ENCODE measurements around the gene AWAT1. TPM values are rescaled to one million over a fixed set of nuclear protein-coding genes. Genes with fewer than 3 reads are reported as not detected.
A peak's percentile ranks its signal among the peaks of the same experiment; 100 is the strongest.

The AWAT1 gene
- total RNA-seq, 1 donor: not detected

DNA sequence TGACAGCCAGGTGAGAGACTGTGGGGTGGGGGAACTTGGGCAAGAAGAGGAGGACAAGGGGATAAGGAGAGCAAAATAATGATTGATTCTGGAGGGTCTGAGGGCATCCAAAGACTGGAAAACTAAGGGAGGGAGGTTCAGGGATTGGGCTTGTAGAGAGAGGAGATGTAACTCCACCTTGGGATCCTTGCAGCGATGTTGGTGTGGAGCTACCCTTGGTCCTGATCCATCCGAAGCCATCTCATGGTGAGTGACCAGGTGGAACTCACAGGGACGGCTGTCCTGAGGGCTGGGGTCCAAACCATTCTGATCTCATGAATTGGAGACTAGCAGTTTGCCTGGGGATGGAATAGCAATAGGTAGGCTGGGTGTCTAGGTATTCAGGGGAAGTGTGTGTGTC, 46.1 kb downstream of the AWAT1 start:
- no peak for DNase-seq (ENCODE audit: low read depth)
- TF ChIP-seq CTCF (IDR thresholded peaks at IDR 0.05; ENCODE audit: insufficient read depth, low read depth, low read length): no peak
- no peak overlapping the region for H3K4me3 ChIP-seq (ENCODE audit: low read depth, low read length)

DNA sequence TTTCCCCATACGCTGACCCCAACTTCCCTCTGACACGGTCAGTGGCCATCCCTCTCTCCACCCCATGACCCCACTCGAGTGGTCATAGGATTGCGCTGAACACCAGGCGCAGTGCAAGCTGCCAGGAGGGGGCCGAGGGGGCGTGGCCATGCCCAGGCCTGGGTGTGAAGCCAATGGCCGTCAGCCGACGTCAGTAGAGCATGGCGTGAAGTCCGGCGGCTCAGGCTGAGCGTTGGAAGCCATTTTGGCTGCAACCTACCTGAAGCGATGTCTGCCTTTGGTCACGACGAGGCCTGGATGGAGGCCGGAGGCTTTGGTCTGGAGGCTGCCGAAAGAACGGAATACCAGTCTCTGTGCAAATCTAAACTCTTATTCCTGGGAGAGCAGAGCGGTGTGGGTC, 47.5 kb downstream of the AWAT1 start, which contains the start of gene RAB41:
TSS of gene RAB41 (plus strand) at position 222 of the 400 bp plus-strand sequence. CDS start at position 268, 46 bp downstream.
- DNase-seq (ENCODE audit: low read depth): no peak
- no peak within 1 kb of the TSS for H3K4me3 ChIP-seq (ENCODE audit: low read depth, low read length)
- no peak for TF ChIP-seq CTCF (IDR thresholded peaks at IDR 0.05; ENCODE audit: insufficient read depth, low read depth, low read length)

GRCh38 chrX:70289168-70289792, 54.8 kb downstream of the AWAT1 start:
- peak overlapping the region; percentile 73 for H3K4me3 ChIP-seq (ENCODE audit: low read depth, low read length)
- TF ChIP-seq CTCF (IDR thresholded peaks at IDR 0.05; ENCODE audit: insufficient read depth, low read depth, low read length): no peak
- DNase-seq (ENCODE audit: low read depth): no peak

Small RNA genes within 50 kb of the gene (small RNA-seq; reads per million reads assigned to genes)
- not detected for gene RNA5SP507

Other genes starting within 250 kb of the AWAT1 start
- gene AWAT2, start 184.7 kb upstream of the AWAT1 start, total RNA-seq: not detected in 2 replicates
- not detected in 2 replicates for gene OTUD6A, start 172.2 kb upstream of the AWAT1 start, total RNA-seq
- 58.7 and 60.9 TPM in 2 replicates for gene IGBP1, start 101.2 kb upstream of the AWAT1 start, total RNA-seq
- not detected in 2 replicates for gene DGAT2L6, start 57.2 kb upstream of the AWAT1 start, total RNA-seq
- gene P2RY4, start 25.5 kb downstream of the AWAT1 start, total RNA-seq: not detected in 2 replicates
- gene ARR3, start 33.7 kb downstream of the AWAT1 start, total RNA-seq: not detected in 2 replicates
- not detected in 2 replicates for gene RAB41, start 47.5 kb downstream of the AWAT1 start, total RNA-seq
- 54.0 and 54.1 TPM in 2 replicates for gene PDZD11, start 55.3 kb downstream of the AWAT1 start, total RNA-seq
- gene KIF4A, start 55.4 kb downstream of the AWAT1 start, total RNA-seq: 8.1 and 10.8 TPM in 2 replicates
- not detected in 2 replicates for gene GDPD2, start 188.7 kb downstream of the AWAT1 start, total RNA-seq
- gene DLG3, start 210.2 kb downstream of the AWAT1 start, total RNA-seq: 8.4 and 11.7 TPM in 2 replicates

All from fibroblast of villous mesenchyme (primary cell).